Neuronal stem cell (in vitro differentiated cells): Measurements from ENCODE around the gene JUND. TPM values are rescaled to one million over a fixed set of nuclear protein-coding genes. Genes with fewer than 3 reads are reported as not detected.

Experiments used
- DNase-seq: peaks from one replicate; pipeline ENCODE4 v3.0.0-alpha.2; 2013; ENCODE audit warnings: low spot score
- H2AFZ ChIP-seq: one replicate; pipeline ENCODE4 v1.6.1; 2013; ENCODE audit warnings: mild to moderate bottlenecking, low read length, inconsistent platforms
- H2AK5ac ChIP-seq: 2 replicates; pipeline ENCODE4 v1.6.1; 2013; ENCODE audit warnings: low read depth, mild to moderate bottlenecking, inconsistent platforms, low read length, moderate library complexity, mixed read lengths
- H2BK120ac ChIP-seq: 2 replicates; pipeline ENCODE4 v1.6.1; 2013; ENCODE audit warnings: low read depth, mild to moderate bottlenecking, inconsistent platforms, low read length, moderate library complexity, mixed read lengths
- H2BK12ac ChIP-seq: one replicate; pipeline ENCODE4 v1.6.1; 2013; ENCODE audit warnings: low read length, inconsistent platforms
- H2BK15ac ChIP-seq: 2 replicates; pipeline ENCODE4 v1.6.1; 2013; ENCODE audit warnings: mild to moderate bottlenecking, low read length, inconsistent platforms, mixed read lengths
- H2BK5ac ChIP-seq: one replicate; pipeline ENCODE4 v1.6.1; 2013; ENCODE audit warnings: inconsistent platforms, mild to moderate bottlenecking, low read length, moderate library complexity
- H3K14ac ChIP-seq: one replicate; pipeline ENCODE4 v1.6.1; 2013; ENCODE audit warnings: low read length, inconsistent platforms
- H3K18ac ChIP-seq: 2 replicates; pipeline ENCODE4 v1.6.1; 2013; ENCODE audit warnings: low read length, inconsistent platforms
- H3K23ac ChIP-seq: 2 replicates; pipeline ENCODE4 v1.6.1; 2013; ENCODE audit warnings: low read depth, mild to moderate bottlenecking, mixed read lengths, low read length, inconsistent platforms; ENCODE audit not compliant: poor library complexity
- H3K27ac ChIP-seq: replicated peaks from 3 replicates; pipeline ENCODE4 v1.5.1; 2013; ENCODE audit warnings: low read length, inconsistent platforms
- H3K27me3 ChIP-seq, 3 experiments: 2 replicates each; pipeline ENCODE4 v1.6.1; 2013; ENCODE audit warnings: low read length in 3 of 3, mild to moderate bottlenecking in 2 of 3, inconsistent platforms in 1 of 3, low read depth in 1 of 3, mixed read lengths in 1 of 3, moderate library complexity in 1 of 3; ENCODE audit not compliant: control insufficient read depth in 3 of 3, insufficient read depth in 3 of 3
- H3K36me3 ChIP-seq, 2 donors: replicated peaks in 1 of 2; 2 replicates each; pipeline ENCODE4 v1.6.1; 2013; ENCODE audit warnings: low read length in 2 of 2; ENCODE audit not compliant: control insufficient read depth in 2 of 2, insufficient read depth in 2 of 2
- H3K4ac ChIP-seq: 2 replicates; pipeline ENCODE4 v1.6.1; 2013; ENCODE audit warnings: inconsistent platforms, mild to moderate bottlenecking, low read length, moderate library complexity
- H3K4me1 ChIP-seq, 2 donors: 1 replicate in 1 of 2; 2 replicates in 1 of 2; pipeline ENCODE4 v1.6.1; 2013; ENCODE audit warnings: low read length in 2 of 2, low read depth in 1 of 2; ENCODE audit not compliant: control insufficient read depth in 2 of 2, insufficient read depth in 1 of 2
- H3K4me2 ChIP-seq: one replicate; pipeline ENCODE4 v1.6.1; 2013; ENCODE audit warnings: mild to moderate bottlenecking, low read length, inconsistent platforms; ENCODE audit not compliant: insufficient read depth, poor library complexity, severe bottlenecking
- H3K4me3 ChIP-seq, 2 donors: 2 replicates each; pipeline ENCODE4 v1.5.1; 2013; ENCODE audit warnings: low read length in 2 of 2, mild to moderate bottlenecking in 2 of 2, inconsistent platforms in 1 of 2, moderate library complexity in 1 of 2
- H3K79me1 ChIP-seq: one replicate; pipeline ENCODE4 v1.6.1; 2013; ENCODE audit warnings: low read depth, mild to moderate bottlenecking, inconsistent platforms, low read length, moderate library complexity
- H3K9ac ChIP-seq: one replicate; pipeline ENCODE4 v1.6.1; 2013; ENCODE audit warnings: mild to moderate bottlenecking, low read depth, low read length, inconsistent platforms; ENCODE audit not compliant: poor library complexity
- H3K9me3 ChIP-seq, 2 donors: replicated peaks in 1 of 2; 2 replicates each; pipeline versions ENCODE3 to v1.6.1; 2013; ENCODE audit warnings: low read length in 2 of 2, mild to moderate bottlenecking in 2 of 2, inconsistent platforms in 1 of 2, low read depth in 1 of 2, mixed read lengths in 1 of 2, moderate library complexity in 1 of 2; ENCODE audit not compliant: control insufficient read depth in 2 of 2, insufficient read depth in 1 of 2
- H4K8ac ChIP-seq: one replicate; pipeline ENCODE4 v1.6.1; 2013; ENCODE audit warnings: low read depth, mild to moderate bottlenecking, inconsistent platforms, low read length, moderate library complexity
- H4K91ac ChIP-seq: one replicate; pipeline ENCODE4 v1.6.1; 2013; ENCODE audit warnings: low read length, low read depth, mild to moderate bottlenecking, inconsistent platforms; ENCODE audit not compliant: poor library complexity
- whole genome bisulfite sequencing, 2 donors: extraction: QIAGEN DNeasy Blood & Tissue Kit; methylation state at CpG; one replicate each; pipeline ENCODE4 v1.1.7; 2013; ENCODE audit warnings: missing lambda C conversion rate in 2 of 2, mixed read lengths in 1 of 2; ENCODE audit not compliant: insufficient read length in 2 of 2, insufficient replicate concordance in 1 of 2; ENCODE audit errors: extremely low coverage in 2 of 2; 5-methylcytosine and 5-hydroxymethylcytosine counted together
- polyA plus RNA-seq, 2 experiments: library from polyadenylated mRNA; stranded (reverse); fragments of 200-250 nt; gene quantifications; one replicate each; pipeline ENCODE4 v1.2.3, GENCODE V29; 2013

The JUND gene
- polyA plus RNA-seq (2013, experiment 1 of 2) = 126 TPM
- 119 TPM for polyA plus RNA-seq (2013, experiment 2 of 2)

DNA sequence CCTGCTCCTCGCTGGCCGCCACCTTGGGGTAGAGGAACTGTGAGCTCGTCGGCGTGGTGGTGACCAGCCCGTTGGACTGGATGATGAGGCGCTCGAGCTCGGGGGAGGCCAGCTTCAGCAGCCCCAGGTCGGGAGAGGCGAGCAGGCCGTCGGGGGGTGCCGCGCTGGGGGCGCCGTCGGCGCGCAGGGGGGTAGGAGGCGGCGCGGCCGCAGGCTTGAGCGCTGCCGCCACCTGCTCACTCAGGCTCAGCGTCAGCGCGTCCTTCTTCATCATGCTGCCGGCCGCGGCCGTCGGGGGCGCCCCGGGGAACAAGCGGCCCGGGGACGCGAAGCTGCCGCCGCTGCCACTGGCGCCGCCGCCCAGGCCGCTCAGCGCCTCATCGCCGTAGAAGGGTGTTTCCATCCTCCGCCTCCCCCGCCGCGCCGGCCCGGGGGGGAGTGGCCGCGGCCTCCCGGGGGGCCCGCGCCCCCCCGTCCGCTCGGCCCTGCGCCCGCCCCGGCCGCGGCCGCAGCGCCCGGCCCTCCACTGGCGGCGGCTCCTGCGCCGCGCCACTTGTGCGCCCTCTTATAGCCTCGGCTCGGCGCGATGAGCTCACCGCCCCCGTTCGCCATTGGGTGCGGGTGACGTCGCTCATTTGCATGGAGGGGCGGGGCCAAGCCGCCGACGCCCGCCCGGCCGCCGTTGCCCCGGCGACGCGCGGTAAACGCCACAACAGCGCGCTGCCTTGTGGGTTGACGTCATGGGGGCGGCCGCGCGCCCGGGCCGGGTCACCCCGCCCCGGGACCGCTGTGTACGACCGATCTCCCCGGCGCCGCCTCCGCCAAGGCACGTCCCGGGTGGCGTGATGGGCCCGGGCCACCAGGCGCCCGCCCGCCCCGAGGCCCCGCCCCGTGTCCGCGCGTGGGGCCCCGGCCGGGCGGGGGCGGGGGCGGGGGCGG is at the start of gene JUND:
TSS of gene JUND (minus strand) at position 541 of the 939 bp plus-strand sequence. CDS start at position 403, 138 bp downstream.
- Histone ChIP-seq H3K4ac (peak within 1 kb of the TSS; percentile 89), H3K36me3 (peaks cover 15 to 22% of the 10 kb centered on the region in 2 donors), H3K79me1 (peaks cover 15% of the 10 kb centered on the region), H2AK5ac (peak within 1 kb of the TSS; percentile 93), H4K91ac (peak within 1 kb of the TSS; percentile 93), H3K9ac (peak within 1 kb of the TSS; percentile 98), H2AFZ (peak within 1 kb of the TSS; percentile 72), H2BK120ac (peak within 1 kb of the TSS; percentile 75), H2BK12ac (peak within 1 kb of the TSS; percentile 93), H3K14ac (peak within 1 kb of the TSS; percentile 90), H3K4me2 (peak within 1 kb of the TSS; percentile 83), H3K4me3 (peak within 1 kb of the TSS; percentile 89 to 96), H3K9me3 (peaks cover 0 to 4% of the 10 kb centered on the region in 2 donors), H3K27ac (peak within 1 kb of the TSS; percentile 100), H2BK15ac (peak within 1 kb of the TSS; percentile 100), H2BK5ac (peak within 1 kb of the TSS; percentile 100), H3K18ac (peak within 1 kb of the TSS; percentile 98), H3K23ac (peak within 1 kb of the TSS; percentile 95), H3K4me1 (peaks cover 17 to 20% of the 10 kb centered on the region in 2 donors), H4K8ac (peak within 1 kb of the TSS; percentile 92), H3K27me3 (no peaks in the 10 kb centered on the region)
- peak; percentile 99 for DNase-seq
- no CpG with 5 or more reads among the region's 138 CpGs for WGBS, 2 donors

DNA sequence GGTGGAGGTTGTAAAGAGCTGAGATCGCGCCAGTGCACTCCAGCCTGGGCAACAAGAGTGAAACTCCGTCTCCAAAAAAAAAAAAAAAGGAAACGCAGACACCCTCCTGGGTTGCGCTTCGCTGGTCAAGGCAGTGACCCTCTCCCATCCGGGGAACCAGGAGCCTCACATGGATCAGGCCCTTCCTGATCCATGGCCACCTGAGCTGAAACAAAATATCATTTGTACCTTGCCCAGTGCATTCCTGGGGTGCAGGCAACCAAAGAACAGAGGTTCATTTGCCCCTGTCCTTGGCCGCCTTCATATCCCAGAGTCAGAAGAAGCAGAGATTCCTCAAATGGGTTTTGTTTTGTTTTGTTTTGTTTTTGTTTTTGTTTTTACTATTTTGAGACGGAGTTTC is 49.4 kb upstream of the JUND start:
- peaks cover 0 to 3% of the 10 kb centered on the region in 2 donors for H3K4me1 ChIP-seq
- H3K27ac ChIP-seq = no peak overlapping the region
- peaks cover 0 to 3% of the 10 kb centered on the region in 2 donors for H3K9me3 ChIP-seq
- no peak overlapping the region for H3K23ac ChIP-seq
- no peak overlapping the region for H4K8ac ChIP-seq
- H3K27me3 ChIP-seq = no peaks in the 10 kb centered on the region
- H3K36me3 ChIP-seq = no peaks in the 10 kb centered on the region
- H2AFZ ChIP-seq = no peak overlapping the region
- H2BK12ac ChIP-seq = no peak overlapping the region
- H3K18ac ChIP-seq = no peak overlapping the region
- H4K91ac ChIP-seq = no peak overlapping the region
- H2AK5ac ChIP-seq = no peak overlapping the region
- no peaks in the 10 kb centered on the region for H3K79me1 ChIP-seq
- H3K4me3 ChIP-seq = no peak overlapping the region
- no peak overlapping the region for H3K14ac ChIP-seq
- no CpG with 5 or more reads among the region's 9 CpGs for WGBS, 2 donors
- DNase-seq = no peak
- H3K4ac ChIP-seq = no peak overlapping the region
- no peak overlapping the region for H2BK15ac ChIP-seq
- no peak overlapping the region for H3K9ac ChIP-seq
- no peak overlapping the region for H2BK5ac ChIP-seq
- no peak overlapping the region for H2BK120ac ChIP-seq
- no peak overlapping the region for H3K4me2 ChIP-seq

DNA sequence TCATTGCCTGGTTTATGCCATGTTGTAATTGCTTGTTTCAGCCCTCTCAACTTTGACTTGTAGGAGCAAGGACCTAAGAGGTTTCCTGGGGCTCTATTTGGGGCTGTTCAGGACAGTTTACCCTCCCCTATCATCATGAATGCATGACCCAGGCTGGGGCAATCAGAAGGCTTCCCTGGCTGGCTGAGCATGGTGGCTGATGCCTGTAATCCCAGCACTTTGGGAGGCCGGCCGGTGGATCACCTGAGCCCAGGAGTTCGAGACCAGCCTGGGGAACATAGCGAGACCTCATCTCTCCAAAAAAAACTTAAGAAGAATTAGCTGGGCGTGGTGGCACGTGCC is 47.6 kb upstream of the JUND start:
- Histone ChIP-seq H3K18ac (no peak overlapping the region), H2BK15ac (no peak overlapping the region), H3K9ac (no peak overlapping the region), H3K4me1 (peaks cover 0 to 3% of the 10 kb centered on the region in 2 donors), H4K91ac (no peak overlapping the region), H2BK5ac (no peak overlapping the region), H2BK12ac (no peak overlapping the region), H3K27ac (peak overlapping the region; percentile 56), H2BK120ac (no peak overlapping the region), H2AK5ac (peak overlapping the region; percentile 64), H3K9me3 (peaks cover 0 to 1% of the 10 kb centered on the region in 2 donors), H3K4me3 (peak overlapping the region in 1 of 2 donors; percentile 44), H4K8ac (no peak overlapping the region), H2AFZ (peak overlapping the region; percentile 76), H3K23ac (no peak overlapping the region), H3K79me1 (no peaks in the 10 kb centered on the region), H3K27me3 (no peaks in the 10 kb centered on the region), H3K4me2 (peak overlapping the region; percentile 45), H3K4ac (no peak overlapping the region), H3K36me3 (no peaks in the 10 kb centered on the region), H3K14ac (no peak overlapping the region)
- no peak for DNase-seq
- no CpG with 5 or more reads among the region's 6 CpGs for WGBS, 2 donors

DNA sequence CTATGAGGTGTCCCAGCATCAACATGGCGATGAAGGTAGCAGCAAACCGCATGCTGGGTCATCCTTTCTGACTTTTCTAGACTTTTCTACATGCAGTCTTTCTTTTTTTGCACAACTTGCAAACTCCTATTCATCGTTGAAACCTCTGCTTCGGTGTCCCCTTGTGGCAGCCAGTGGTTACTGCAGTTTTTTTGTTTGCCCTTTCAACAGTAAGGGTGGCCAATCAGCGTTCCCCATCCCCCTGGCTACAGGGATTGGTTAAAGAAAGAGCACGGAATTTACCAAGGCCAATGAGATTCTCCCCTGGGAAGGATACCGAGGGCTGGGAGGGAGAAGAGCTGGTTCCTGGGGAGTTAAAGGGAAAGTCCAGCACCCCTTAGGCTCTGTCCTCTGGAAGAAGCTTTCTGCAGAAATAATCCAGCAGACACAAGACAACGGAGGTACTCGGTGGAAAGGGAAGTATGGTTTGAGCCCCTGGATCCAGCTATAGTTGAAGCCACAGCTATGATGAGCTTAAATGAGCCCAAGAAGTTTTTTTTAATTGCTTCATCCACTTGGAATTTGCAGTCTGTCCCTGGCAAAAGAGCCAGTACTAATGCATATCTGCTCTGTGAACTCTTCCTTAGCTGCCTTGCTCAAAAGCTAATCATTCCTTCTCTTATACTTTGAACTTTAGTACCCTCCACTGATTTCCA is 47.1 kb upstream of the JUND start:
- H2AFZ ChIP-seq = peak overlapping the region; percentile 76
- peaks cover 0 to 5% of the 10 kb centered on the region in 2 donors for H3K4me1 ChIP-seq
- H3K14ac ChIP-seq = no peak overlapping the region
- no peak overlapping the region for H3K18ac ChIP-seq
- DNase-seq = peak; percentile 92
- H3K27me3 ChIP-seq = no peaks in the 10 kb centered on the region
- WGBS, 2 donors = no CpG with 5 or more reads among the region's 9 CpGs
- H3K4ac ChIP-seq = no peak overlapping the region
- H3K27ac ChIP-seq = peak overlapping the region; percentile 56
- no peak overlapping the region for H2AK5ac ChIP-seq
- no peak overlapping the region for H3K9ac ChIP-seq
- no peak overlapping the region for H2BK15ac ChIP-seq
- H3K4me3 ChIP-seq = peak overlapping the region in 1 of 2 donors; percentile 44
- H4K8ac ChIP-seq = no peak overlapping the region
- peak overlapping the region; percentile 45 for H3K4me2 ChIP-seq
- H3K9me3 ChIP-seq = no peaks in the 10 kb centered on the region
- no peak overlapping the region for H4K91ac ChIP-seq
- H3K79me1 ChIP-seq = no peaks in the 10 kb centered on the region
- H2BK12ac ChIP-seq = no peak overlapping the region
- H2BK120ac ChIP-seq = no peak overlapping the region
- H2BK5ac ChIP-seq = no peak overlapping the region
- H3K36me3 ChIP-seq = no peaks in the 10 kb centered on the region
- no peak overlapping the region for H3K23ac ChIP-seq
